ENCODE measurements around the gene FBXW5. TPM values are rescaled to one million over a fixed set of nuclear protein-coding genes. Genes with fewer than 3 reads are reported as not detected.

Gene FBXW5, protein sequence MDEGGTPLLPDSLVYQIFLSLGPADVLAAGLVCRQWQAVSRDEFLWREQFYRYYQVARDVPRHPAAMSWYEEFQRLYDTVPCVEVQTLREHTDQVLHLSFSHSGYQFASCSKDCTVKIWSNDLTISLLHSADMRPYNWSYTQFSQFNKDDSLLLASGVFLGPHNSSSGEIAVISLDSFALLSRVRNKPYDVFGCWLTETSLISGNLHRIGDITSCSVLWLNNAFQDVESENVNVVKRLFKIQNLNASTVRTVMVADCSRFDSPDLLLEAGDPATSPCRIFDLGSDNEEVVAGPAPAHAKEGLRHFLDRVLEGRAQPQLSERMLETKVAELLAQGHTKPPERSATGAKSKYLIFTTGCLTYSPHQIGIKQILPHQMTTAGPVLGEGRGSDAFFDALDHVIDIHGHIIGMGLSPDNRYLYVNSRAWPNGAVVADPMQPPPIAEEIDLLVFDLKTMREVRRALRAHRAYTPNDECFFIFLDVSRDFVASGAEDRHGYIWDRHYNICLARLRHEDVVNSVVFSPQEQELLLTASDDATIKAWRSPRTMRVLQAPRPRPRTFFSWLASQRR
- 157 TPM for total RNA-seq
- long read RNA-seq, transcript FBXW5-201 (9 exons, 2,274 nt), result major isoform, 694 of 1,229 reads
- long read RNA-seq, partial matches to known transcripts, result 213 of 1,229 reads
- long read RNA-seq, other reads (novel, unspliced or antisense), result 318 of 1,229 reads

DNA sequence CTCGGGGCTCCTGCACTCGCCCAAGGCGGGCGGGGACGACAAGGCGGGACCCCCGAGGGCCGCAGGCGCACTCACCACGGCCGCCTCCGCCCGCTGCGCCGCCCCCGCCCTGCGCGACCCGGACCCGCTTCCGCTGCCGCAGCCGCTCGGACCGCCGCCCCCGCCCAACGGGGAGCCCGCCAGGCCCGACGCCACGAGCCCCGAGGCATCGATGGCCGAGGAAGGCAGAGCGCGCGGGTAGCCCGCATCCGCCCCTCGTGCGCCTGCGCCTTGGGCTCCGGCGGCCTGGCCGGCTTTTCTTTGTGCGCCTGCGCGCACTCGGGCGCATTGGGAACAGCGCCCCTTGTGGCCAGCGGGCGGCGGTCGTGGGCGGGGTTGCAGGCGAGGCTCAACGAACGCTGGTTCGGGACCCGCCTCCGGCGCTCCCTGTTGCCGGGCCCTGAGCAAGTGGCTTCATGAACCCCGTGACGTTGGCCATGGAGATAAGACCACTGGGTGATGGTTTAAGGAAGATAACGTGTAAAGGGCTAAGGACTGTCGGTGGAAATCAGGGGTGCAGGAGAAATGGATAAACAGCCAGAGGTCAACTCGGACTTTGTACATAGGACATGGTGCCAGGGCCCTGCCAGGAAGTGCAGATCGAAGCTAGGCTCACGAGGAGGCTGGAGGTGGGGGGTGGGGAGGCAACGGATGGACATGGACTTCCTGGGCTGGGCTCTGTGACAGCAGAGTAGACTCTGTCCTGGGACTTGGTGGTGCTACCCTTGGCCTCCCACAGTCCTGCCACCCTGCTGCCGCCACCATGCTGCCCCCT, at the start of gene FBXW5, which contains the start of gene C8G:
Gene FBXW5 (minus strand): TSS at position 220 of the 814 bp plus-strand sequence. CDS start 655 bp downstream, outside the sequence.
Gene C8G (plus strand): TSS at position 725 of the 814 bp plus-strand sequence. CDS start 78 bp downstream, at position 803.
- peaks cover 36% of the 10 kb centered on the region for H3K36me3 ChIP-seq
- intact Hi-C loops (cut with micrococcal nuclease), result no loop called here
- peaks cover 76% of the 10 kb centered on the region for H3K4me1 ChIP-seq
- peak; percentile 95 for DNase-seq
- H3K9me3 ChIP-seq (replicated peaks), result no peaks in the 10 kb centered on the region
- TF ChIP-seq, protein P1, sequence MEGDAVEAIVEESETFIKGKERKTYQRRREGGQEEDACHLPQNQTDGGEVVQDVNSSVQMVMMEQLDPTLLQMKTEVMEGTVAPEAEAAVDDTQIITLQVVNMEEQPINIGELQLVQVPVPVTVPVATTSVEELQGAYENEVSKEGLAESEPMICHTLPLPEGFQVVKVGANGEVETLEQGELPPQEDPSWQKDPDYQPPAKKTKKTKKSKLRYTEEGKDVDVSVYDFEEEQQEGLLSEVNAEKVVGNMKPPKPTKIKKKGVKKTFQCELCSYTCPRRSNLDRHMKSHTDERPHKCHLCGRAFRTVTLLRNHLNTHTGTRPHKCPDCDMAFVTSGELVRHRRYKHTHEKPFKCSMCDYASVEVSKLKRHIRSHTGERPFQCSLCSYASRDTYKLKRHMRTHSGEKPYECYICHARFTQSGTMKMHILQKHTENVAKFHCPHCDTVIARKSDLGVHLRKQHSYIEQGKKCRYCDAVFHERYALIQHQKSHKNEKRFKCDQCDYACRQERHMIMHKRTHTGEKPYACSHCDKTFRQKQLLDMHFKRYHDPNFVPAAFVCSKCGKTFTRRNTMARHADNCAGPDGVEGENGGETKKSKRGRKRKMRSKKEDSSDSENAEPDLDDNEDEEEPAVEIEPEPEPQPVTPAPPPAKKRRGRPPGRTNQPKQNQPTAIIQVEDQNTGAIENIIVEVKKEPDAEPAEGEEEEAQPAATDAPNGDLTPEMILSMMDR (IDR thresholded peaks at IDR 0.05; ENCODE audit: borderline replicate concordance), result peak; percentile 94
- peak within 1 kb of the TSS; percentile 78 for H3K4me3 ChIP-seq
- H3K27me3 ChIP-seq (ENCODE audit: low read depth), result no peaks in the 10 kb centered on the region
- peak within 1 kb of the TSS; percentile 98 for H3K27ac ChIP-seq (replicated peaks)

DNA sequence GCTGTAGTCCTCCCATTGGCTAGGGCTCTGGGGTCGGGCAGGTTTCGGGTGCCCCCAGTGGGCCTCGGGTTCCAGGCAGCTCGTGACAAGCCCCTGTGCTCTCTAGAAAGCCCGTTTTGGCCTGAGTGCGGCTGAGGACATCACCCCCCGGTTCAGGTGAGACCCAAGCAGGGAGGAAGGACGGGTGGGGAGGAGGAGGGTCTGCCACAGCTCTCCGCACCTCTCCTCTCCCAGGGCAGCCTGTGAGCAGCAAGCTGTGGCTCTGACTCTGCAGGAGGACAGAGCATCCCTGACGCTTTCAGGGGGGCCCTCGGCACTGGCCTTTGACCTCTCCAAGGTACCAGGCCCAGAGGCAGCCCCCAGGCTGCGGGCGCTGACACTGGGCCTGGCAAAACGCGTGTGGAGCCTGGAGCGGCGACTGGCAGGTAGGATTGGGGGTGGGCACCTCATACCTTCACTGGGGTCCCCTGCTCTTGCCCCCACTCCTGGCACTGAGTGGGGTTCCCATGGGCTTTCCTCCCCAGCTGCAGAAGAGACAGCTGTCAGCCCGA, 48.4 kb upstream of the FBXW5 start:
- peaks cover 11% of the 10 kb centered on the region for H3K36me3 ChIP-seq
- TF ChIP-seq, protein P1 (IDR thresholded peaks at IDR 0.05; ENCODE audit: borderline replicate concordance), result no peak
- DNase-seq, result no peak
- peaks cover 50% of the 10 kb centered on the region for H3K27me3 ChIP-seq (ENCODE audit: low read depth)
- intact Hi-C loops (cut with micrococcal nuclease), result no loop called here
- peak overlapping the region; percentile 74 for H3K4me3 ChIP-seq
- peaks cover 66% of the 10 kb centered on the region for H3K4me1 ChIP-seq
- H3K9me3 ChIP-seq (replicated peaks), result peaks cover 4% of the 10 kb centered on the region
- H3K27ac ChIP-seq (replicated peaks), result peak overlapping the region; percentile 92

DNA sequence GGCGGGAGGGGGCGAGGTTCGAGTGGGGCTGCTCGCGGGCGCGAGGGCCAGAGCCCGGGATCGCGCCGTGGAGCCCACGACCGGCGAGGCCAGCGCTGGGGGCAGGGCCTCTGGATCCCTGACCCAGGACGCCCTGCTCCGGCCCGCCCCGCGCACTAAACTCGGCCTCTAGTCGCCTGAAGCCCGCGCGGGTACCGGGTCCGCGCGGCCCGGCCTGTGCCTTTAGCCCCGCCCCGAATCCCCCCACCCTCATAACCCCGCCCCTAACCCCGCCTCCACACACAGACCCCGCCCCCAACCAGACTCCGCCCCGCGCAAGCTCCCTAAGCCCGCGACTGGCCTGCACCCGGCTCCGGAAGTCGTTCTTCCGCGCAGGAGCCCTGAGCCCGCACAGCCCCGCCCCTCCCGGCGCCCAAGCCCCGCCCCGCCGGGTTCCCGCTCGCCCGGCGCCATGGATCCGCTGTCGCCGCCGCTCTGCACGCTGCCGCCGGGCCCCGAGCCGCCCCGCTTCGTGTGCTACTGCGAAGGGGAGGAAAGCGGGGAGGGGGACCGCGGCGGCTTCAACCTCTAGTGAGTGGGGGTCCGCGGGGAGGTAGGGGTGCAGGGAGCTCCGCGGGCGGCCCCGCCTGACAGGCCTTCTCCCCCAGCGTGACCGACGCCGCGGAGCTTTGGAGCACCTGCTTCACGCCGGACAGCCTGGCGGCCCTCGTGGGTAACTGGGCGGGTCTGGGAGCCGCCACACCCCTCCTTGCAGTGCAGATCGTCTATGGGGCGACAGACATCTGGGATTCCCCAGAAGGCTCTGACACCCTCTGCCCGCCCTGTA, 47.7 kb upstream of the FBXW5 start, which contains the start of gene PAXX:
Gene PAXX (plus strand): TSS at position 430 of the 826 bp plus-strand sequence. CDS start 22 bp downstream, at position 452.
- DNase-seq, result peak; percentile 94
- H3K4me1 ChIP-seq, result peaks cover 60% of the 10 kb centered on the region
- peaks cover 43% of the 10 kb centered on the region for H3K27me3 ChIP-seq (ENCODE audit: low read depth)
- peaks cover 11% of the 10 kb centered on the region for H3K36me3 ChIP-seq
- TF ChIP-seq, protein P1 (IDR thresholded peaks at IDR 0.05; ENCODE audit: borderline replicate concordance), result no peak
- H3K27ac ChIP-seq (replicated peaks), result peak within 1 kb of the TSS; percentile 92
- peak within 1 kb of the TSS; percentile 74 for H3K4me3 ChIP-seq
- intact Hi-C loops (cut with micrococcal nuclease), result no loop called here
- H3K9me3 ChIP-seq (replicated peaks), result peaks cover 4% of the 10 kb centered on the region

DNA sequence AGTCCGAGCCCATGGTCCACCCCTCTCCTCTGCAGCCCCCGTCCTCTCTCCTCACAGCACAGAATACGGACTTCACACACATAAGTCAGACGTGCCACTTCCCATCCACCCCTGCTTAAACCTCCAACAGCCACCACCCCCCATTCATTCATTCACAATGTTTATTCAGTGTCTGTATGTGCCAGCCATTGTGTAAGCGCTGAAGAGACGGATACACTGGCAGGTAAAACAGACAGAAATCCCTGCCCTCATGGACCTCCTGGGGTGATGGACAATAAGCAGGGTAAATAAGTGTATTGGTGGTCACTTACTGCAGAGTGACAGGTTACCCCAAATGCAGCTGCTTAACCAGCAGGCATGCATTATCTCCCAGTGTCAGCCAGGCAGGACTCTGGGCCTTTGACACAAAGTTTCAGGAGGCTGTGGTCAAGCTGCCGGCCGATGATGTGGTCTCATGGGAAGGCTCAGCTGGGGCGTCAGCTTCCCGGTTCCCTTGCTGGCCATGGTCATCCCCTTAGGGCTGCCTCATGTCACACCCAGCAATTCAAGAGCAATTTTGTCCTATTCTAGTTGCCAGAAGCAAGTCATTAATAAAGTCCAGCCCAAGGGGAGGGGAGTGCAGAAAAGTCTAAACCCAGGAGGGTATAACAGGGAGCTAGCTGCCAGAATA, 45.8 kb upstream of the FBXW5 start:
- intact Hi-C loops (cut with micrococcal nuclease), result no loop called here
- Histone ChIP-seq H3K36me3 (peaks cover 11% of the 10 kb centered on the region), H3K27me3 (ENCODE audit: low read depth) (peaks cover 32% of the 10 kb centered on the region), H3K4me1 (peaks cover 49% of the 10 kb centered on the region), H3K9me3 (replicated peaks) (peaks cover 4% of the 10 kb centered on the region), H3K27ac (replicated peaks) (peak overlapping the region; percentile 92), H3K4me3 (no peak overlapping the region)
- TF ChIP-seq, protein P1 (IDR thresholded peaks at IDR 0.05; ENCODE audit: borderline replicate concordance), result no peak
- no peak for DNase-seq
